HG03060 (cell line): Measurements from ENCODE around the gene TNK2.

ENCODE experiments used
- ATAC-seq: cut with Tn5 transposase; IDR thresholded peaks from one replicate; pipeline ENCODE4 v1.9.1; 2021; ENCODE audit warnings: low read depth, moderate number of reproducible peaks; ENCODE audit not compliant: unreplicated experiment

Gene TNK2

DNA sequence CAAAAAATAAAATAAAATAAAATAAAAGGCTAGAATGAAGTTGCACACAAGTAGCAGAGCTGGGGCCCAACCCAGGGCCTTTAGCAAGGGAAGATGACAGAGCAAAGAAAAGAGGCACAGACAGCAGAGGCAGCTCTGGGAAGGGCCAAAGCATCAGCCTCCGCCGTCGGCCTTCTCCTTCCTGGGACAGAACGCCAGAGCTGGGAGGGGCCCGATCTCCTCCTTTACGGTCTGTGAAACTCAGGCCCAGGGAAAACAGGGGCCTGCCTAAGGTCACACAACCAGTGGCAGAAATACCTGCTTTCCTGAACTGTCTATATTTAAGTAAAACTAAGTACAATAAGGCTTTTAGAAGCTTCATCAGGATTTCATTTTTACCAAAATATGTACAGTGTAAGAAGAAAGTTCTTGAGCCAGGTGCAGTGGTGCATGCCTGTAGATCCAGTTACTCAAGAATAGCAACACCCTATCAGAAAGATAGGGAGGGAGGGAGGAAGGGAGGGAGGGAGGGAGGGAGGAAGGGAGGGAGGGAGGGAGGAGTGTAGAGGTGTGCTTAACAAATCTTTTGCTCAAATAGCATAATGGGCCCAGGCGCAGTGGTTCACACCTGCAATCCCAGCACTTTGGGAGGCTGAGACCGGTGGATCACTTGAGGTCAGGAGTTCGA is 53.6 kb downstream of the TNK2 start:
- ATAC-seq = no peak

DNA sequence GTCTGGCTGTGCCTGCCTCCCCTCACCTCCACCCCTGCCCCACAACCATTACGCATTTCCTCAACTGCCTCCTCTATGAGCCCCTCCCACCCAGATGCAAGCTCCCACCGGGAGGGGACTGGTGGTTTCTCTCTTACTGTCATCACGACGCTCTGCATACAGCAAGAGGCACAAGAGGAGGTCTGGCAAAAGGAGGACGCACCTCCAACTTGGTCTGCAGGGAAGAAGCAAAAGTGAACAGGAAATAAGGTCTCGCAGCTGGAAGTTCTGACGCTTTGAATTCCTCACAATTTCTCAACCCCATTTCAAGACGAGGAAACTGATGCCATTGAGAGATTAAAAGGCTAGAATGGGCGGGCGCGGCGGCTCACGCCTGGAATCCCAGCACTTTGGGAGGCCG is 54.4 kb downstream of the TNK2 start:
- no peak for ATAC-seq

DNA sequence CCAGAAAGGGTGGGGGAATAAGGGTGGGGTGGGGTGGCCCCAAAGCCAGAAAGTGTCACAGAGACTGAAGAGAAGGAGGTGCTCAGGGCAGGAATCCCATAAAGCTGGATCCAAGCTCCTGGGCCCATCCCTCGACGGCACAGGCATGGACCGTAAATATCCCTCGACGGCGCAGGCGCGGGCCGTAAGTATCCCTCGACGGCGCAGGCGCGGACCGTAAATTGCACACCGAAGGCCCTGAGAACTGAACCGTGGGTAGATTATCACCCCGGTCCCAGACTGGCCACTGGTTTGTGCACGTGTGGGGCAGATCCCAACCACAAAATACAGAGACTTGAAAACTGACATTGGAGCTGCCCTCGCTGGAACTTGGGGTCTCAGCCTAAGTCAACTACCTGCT is 55.3 kb downstream of the TNK2 start:
- ATAC-seq = no peak

DNA sequence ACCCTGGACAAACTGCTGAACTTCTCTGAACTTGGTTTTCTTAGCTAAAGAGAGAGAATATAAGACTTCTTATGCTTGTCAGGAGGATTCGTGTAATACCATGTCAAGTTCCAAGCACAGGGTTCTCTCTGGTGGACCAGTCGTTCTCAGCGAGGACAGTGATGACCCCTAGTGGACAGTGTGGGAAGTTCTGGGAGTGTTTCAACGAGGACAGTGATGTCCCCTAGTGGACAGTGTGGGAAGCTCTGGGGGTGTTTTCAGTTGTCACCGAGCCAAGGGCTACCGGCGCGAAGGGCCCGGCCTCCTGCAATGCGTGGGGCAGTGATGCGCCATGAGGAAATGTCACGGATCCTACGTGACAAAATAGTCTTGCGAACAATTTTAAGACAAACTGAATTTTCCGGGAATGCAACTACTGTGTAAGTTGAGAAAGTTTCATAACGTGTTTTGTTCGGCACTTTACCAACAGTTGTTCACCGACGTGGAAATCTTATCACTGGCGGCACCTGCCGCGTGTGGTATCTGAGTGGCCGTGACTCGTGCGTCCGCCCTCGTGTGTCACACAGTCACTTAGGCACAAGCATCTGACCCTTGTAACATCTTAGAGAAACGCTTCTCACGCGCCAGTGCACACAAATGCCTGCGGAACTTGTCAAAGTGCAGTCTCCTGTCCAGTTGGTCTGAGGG is 57.4 kb downstream of the TNK2 start:
- no peak for ATAC-seq

DNA sequence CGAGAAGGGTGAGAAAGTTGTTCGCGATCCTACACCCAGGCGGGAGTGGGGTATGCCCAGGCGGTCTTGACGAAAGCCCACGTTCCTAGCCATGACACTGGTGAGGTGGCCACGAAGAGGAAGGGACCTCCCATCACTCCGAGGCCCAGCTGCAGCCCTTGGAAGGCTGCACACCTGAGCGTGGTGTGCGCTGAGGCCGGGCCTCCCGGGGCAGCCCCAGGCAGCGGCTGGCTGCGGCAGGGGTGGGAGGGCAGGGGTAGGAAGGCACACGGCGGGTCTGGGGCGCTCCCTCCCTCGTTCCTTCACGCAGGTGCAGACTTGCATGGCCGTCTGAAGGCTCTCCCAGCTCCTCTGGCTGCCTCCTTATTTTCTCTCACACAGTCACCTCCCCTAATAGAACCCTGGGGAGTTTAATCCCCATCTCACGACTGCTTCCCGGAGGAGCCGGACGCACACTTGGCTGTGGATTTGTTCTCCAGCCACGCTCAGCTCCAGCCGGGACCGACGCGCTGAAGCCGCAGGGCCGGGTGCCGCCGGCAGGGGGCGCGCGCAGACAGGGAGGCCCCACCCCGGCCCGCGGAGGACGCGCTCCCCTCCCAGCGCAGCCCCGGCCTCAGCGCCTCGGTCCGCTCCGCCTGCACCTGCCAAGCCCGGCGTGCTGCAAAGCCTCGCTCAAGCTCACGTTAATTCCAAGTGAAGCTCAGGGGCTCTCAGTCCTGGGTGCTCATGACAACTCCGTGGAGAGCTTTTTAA is 58.9 kb downstream of the TNK2 start:
- no peak for ATAC-seq

DNA sequence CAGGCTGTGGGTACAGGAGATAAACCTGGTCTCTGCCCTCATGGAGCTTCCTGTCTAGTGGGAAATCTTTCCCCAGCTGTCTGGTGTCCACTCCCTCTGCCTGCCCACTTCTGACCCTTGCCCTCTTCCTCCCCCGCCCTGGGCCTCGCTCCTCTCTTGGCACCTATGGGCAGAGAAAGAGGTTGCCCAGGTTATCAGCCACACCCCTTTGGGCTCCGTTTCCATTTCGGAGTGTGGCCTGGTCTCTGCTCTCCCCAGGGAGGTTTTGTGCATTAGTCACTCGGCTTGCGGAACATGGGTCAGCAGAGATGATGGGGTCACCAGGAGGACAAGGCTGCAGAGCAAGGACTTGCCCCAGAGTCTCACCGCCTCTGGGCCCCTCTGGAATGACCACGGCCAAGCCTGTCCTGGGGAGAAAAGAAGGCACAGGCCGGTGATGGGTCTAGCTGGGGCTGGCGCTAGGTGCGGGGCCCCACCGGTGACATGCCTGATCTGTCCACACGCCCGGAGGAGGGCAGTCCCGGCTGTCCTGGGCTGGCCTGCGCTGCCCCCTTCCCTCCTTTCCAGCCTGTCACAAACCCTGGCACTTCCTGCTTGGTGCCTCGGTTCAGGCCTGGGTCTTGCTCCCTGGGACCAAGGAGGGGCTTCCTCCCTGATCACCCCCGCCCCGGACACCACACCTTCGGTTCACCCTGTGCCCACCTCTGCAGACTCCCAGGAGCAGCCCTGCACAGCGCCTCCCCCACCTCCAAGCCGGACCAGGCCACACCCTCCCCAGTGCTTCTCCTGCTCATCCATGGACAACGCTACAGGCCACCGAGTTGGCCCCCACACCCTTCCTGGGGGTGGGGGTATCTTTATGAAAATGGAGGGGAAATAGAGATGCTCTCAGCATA is 61.0 kb downstream of the TNK2 start:
- ATAC-seq = no peak

DNA sequence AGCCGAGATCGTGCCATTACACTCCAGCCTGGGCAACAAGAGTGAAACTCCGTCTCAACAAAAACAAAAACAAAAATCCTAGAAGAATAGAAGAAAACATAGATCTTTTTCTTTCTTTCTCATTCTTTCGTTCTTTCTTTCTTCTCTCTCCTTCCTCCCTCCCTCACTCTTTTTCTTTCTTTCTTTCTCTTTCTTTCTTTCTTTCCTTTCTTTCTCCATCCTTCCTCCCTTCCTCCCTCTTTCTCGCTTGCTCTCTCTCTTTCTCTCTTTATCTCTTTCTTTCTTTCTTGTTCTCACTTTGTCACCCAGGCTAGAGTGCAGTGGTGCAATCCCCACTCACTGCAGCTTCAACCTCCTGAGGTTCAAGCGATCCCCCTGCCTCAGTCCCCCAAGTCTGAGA is 62.9 kb downstream of the TNK2 start:
- ATAC-seq = no peak

DNA sequence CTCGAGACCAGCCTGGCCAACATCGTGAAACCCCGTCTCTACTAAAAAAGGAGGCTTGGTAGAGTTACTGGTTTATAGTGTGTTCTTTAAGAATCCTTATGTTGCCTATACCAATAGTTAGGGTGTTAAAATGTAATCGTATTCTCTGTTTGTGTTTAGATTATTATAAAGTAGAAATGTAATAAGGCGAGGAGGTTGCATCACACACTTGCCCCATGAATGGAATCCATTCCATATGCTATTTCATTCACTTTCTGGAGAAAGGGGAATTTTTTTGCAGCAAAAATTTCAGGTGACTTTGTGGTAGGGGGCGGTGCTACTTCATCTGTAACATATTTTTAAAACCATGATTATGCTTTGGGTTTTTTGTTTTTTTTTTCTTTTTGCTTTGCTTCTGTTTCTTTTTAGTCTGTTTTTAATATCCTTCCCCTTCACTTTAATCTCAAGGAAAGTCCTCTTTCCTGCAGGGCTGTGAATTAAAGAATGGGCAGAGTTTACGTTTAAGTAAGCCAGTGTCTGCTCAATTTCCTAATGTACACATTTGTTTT is 63.6 kb downstream of the TNK2 start:
- no peak for ATAC-seq

DNA sequence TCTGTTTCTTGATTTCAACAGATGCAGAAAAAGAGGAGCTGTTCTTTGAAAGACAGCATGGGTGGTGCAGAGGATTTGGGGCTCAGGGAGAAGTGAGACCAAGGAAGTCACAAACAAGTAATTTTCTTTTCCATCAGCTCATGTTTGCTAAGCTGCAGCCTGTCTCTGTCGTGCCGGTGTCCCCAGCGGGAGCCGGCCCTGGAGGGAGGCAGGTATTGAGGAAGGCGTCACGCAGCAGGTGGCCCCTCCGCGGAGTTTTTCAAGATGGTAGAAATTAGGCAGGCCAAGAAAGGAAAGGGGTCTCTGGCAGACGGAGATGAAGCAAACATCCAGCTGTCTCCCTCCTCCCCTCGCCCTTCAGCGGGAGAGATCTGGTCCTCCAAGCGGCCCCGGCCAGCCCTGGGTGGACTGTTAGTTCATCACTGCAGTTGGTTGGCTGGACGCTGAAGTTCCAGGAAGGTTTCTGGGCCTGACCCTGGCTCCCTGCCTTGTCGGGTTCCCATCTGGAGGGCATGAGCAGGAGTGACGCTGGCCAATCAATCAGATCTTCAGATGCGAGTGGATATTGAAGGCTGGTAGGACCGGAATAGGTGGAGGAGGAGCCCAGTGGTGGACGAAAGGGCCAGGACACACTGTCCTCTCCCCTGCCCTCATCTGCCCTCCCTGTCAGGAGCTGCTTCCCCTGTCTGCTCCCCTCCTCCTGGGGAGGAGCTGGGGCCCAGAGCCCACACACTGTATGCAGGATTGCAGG is 68.9 kb downstream of the TNK2 start:
- no peak for ATAC-seq

DNA sequence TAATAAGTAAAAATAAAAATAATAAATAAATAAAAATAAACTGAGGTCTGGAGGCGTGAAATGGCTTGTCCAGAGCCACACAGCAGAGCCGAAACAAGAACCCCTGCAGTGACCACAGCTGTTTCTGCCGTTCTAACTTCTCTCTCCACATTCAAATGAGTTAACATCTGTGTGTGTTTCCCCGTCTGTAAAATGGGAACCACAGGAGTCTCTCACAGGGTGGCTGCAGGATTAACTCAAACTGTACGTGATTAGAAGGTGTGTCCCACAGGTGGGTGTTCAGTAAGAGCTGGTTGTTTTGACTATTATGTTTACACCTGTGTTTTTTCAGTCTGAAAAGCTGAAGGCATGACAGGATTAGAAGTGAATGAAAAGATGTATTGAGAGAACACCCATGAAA is 69.6 kb downstream of the TNK2 start:
- ATAC-seq = no peak

DNA sequence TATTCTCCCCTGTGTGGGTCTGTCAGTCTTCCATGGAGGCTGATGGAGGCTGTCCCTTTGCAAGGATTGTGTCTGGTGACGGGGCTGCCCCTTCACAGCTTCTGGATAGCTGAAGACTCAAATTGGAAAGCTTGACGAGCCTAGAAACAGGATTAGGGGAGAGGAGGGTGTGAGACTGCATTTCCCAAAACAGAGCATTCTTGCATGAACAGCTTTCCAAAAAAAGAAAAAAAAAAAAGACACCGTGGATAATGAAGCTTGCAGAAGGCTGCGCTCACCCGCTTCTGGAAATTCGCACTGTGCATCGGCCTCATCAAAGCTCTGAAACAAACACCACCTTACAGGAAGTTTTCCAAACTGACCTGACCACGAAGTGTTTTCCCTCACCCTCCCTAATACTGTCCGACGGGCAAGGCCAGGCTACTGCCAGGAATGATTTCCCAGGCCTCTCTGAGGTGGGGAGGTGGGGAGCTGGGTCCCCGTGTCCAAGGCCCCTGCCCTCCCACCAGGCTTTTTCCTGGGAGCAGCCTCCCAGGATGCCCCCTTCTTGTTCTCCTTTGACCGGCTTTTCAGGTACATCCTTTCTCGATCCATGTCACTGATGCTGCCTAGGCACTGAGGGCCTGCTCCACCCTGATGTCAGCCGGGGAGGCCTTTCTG is 71.7 kb downstream of the TNK2 start:
- ATAC-seq = no peak

DNA sequence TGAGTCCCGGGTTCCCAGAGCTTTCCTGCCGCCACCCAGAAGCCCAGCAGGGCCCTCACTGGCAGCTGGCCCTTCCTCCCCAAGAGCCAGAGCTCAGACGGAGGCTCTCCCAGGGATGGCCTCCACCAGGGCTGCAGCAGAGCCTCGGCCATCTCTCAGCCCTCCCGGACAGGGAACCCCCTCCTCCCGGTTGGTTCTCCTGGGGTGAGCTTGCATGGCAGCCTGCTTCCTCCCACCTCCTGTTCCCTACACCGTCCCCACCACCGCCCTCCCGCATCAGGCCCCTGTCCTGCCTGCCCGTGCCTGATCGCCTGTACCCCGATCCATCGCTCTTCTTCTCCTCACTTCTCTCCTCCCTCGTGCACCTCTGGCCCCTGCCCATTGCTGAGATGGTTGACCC is 72.6 kb downstream of the TNK2 start:
- ATAC-seq = no peak

DNA sequence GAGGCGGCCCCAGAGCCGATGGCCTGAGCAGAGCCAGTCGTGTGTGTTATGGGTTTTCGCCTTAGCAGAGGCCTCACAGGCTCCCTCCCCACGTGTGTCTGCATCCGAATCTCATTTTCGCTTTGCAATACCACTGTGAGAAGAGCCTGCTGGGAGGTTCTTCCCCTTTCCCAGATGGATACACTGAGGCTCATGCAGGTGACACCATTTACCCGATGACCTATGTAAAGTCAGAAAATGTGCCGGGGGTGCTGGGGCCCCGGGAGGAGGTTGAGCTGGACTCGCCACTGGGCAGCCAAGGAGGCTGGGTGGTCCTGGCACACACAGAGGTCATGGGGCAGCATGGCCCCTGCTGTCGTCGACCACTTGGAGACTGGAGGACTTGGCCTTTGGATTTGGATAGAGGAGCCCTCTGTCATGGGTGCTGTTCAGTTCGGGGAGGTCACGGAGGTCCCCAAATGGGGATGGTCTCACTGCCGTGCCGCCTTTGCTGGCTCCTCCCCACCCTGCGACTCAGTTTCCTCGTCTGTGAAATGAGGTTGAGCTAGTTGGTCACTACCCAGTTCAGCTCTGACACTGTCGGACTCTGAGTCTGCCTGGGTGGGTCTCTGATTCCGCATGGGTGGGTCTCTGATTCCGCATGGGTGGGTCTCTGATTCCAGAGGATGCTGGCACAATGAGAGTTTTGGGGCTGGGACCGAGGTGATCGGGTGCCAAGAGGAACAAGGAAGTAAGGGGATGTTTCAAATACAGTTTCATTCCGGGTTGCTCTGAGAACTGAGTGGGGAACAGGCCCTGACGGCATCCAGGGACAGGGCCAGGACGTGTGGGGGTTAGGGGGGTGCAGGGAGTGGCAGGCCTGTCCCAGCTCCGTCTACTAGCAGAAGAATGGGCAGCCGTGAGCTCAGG is 73.4 kb downstream of the TNK2 start:
- ATAC-seq = no peak

DNA sequence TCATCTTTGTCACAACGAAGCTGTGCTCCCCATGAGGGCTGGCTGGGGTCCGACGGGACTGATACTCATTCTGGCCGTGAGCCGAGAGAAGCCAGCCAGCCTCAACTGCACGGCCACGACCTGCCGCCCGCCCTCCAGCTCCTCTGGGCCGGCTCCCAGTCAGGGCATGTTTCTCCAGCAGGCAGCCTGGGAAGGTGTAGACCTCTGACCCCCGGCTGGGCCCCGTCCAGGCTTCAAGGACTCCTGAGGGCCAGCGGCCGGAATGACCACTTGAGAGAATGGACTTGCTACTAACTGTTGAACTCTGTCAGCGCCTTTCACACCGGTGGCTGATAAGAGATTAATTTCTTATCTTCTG is 78.5 kb downstream of the TNK2 start:
- ATAC-seq = no peak

DNA sequence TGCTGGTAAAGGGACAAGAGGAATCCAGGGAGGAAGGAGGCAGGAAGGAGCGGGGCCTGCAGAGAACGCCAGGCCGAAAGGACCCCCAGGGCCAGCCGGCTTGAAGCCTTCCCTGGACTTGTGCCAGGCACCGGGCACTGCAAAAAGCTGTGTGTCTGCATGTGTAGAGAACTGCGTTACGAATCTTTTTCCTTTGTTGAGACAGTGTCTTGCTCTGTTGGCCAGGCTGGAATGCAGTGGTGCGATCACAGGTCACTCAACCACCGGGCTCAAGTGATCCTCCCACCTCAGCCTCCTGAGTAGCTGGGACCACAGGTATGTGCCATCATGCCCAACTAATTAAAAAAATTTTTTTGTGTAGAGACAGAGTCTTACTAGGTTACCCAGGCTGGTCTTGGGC is 79.6 kb downstream of the TNK2 start:
- no peak for ATAC-seq

DNA sequence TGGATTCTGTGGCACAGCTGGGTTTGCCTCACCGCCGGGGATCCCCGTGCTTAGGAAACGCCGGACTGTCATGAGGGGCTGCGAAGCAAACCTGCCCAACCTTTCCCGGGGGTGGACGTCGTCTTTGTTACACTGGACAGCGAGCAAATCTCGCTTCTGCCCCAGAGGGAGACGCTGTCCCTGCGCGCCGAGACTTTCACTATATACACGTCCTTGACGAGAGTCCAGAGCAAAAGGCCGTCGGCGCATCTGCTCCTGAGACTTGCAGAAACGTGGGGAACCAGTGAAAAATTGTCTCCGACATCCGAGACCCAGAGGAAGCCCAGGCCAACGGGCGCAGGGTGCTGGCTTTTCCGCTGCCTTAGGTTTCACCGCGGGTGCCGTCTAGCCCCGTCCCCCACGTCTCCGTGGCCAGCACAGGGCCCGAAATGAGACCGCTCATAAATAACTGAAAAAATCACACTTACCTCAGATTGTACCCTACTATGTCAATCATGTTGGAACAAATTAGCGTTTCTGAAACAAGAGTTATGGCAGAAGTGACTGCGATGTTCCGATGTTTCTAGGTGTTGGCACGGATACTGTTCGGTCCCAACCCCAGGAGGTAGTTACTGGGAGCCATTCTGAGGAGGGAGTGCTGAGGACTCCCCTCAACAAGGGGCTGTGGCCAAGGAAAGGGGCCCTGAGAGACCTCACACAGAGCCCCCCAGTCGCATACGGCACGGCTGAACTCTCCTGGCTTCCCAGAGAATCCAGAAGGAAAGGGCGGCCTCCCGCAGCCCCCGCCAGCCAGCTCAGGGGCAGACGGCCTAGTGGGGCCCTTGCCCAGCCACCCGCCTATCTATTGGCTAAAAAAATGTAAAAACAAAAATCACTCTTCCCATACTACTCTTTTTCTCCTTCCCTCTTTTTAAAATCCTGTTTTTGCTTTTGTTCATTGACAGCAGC is 82.2 kb downstream of the TNK2 start:
- ATAC-seq = no peak

DNA sequence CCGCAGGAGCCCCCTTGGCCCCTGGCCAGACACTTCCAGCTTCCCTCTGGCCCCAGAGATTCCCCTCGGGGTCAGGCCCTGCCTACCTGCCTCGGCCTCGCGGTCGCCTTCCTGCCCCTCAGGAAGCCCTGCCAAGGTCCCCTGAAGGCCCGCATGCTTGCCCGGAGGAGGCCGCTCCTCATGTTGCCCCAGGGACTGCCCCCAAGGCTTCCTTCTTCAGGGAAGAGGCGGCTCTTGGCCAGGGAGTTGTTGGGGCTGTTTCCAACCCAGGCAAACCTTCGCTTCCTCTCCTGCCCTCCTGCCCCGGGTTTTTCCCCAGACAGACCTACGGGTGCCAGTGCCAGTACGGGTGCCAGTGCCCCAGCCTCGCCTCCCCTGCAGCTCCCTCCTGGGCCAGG is 83.2 kb downstream of the TNK2 start:
- ATAC-seq = no peak
